Ectodermal cell (in vitro differentiated cells): ENCODE results near the gene PRPF19. TPM values are rescaled to one million over a fixed set of nuclear protein-coding genes. Genes with fewer than 3 reads are reported as not detected.

Experiments
- H3K27ac ChIP-seq: 2 replicates; pipeline ENCODE4 v1.7.0; 2013; ENCODE audit warnings: mild to moderate bottlenecking, low read depth, low read length; ENCODE audit not compliant: insufficient read depth, poor library complexity, severe bottlenecking
- H3K27me3 ChIP-seq: 2 replicates; pipeline ENCODE4 v1.7.0; 2013; ENCODE audit warnings: mild to moderate bottlenecking, low read length; ENCODE audit not compliant: insufficient read depth, control insufficient read depth, poor library complexity, severe bottlenecking
- H3K36me3 ChIP-seq: one replicate; pipeline ENCODE4 v1.7.0; 2013; ENCODE audit warnings: low read length; ENCODE audit not compliant: control insufficient read depth, insufficient read depth
- H3K4me1 ChIP-seq: one replicate; pipeline ENCODE4 v1.7.0; 2013; ENCODE audit warnings: low read length; ENCODE audit not compliant: control insufficient read depth, insufficient read depth
- H3K4me3 ChIP-seq: 2 replicates; pipeline ENCODE4 v1.7.0; 2013; ENCODE audit warnings: low read depth, low read length, control low read depth; ENCODE audit not compliant: insufficient read depth
- H3K9me3 ChIP-seq: 2 replicates; pipeline ENCODE4 v1.7.0; 2013; ENCODE audit warnings: mild to moderate bottlenecking, low read length, moderate library complexity; ENCODE audit not compliant: control insufficient read depth
- WGBS, 2 experiments: methylation state at CpG; one replicate each; pipeline ENCODE4 v1.1.7; 2013; ENCODE audit warnings: missing lambda C conversion rate in 2 of 2; 5-methylcytosine and 5-hydroxymethylcytosine counted together
- polyA plus RNA-seq, 4 experiments: library from polyadenylated mRNA; stranded (reverse); fragments of 50-300 nt; gene quantifications; one replicate each; pipeline ENCODE4 v1.2.3, GENCODE V29; 2013

The PRPF19 gene
- 157 TPM for polyA plus RNA-seq (2013, experiment 1 of 4)
- 146 TPM for polyA plus RNA-seq (2013, experiment 2 of 4)
- 98.1 TPM for polyA plus RNA-seq (2013, experiment 3 of 4)
- 104 TPM for polyA plus RNA-seq (2013, experiment 4 of 4)

GRCh38 chr11:60906132-60906972 lies at the start of gene PRPF19:
PRPF19 (minus strand) TSS chr11:60906585; CDS start chr11:60906382, 203 bp downstream.
- WGBS, 2 experiments, result 0% methylated on average over 75 of the region's 75 CpGs
- no peaks in the 10 kb centered on the region for H3K9me3 ChIP-seq
- H3K27ac ChIP-seq, result peak within 1 kb of the TSS; percentile 76
- H3K36me3 ChIP-seq, result peaks cover 18% of the 10 kb centered on the region
- peak within 1 kb of the TSS; percentile 73 for H3K4me3 ChIP-seq
- peaks cover 6% of the 10 kb centered on the region for H3K4me1 ChIP-seq
- H3K27me3 ChIP-seq, result peaks cover 28% of the 10 kb centered on the region

DNA sequence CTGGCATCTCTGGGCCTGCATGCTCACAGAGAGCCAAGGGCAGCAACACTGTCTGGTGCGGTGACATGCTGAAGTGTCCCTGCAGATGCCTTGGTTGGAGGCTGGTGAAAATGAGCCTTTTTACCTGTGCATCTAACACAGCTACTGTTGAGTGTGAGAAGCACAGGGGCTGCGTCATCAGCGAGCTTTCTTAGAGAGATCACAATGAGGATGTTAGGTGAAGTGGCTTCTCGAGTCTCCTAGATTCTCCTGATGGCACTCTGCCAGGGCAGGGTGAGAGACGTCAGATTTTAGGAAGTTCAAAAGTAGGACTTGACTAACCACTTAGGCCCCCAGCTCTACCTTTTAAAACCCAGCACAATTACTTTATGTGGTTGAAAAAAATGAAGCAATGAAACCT lies 49.2 kb upstream of the PRPF19 start:
- Histone ChIP-seq H3K27me3 (peaks cover 26% of the 10 kb centered on the region), H3K4me3 (no peak overlapping the region), H3K27ac (no peak overlapping the region), H3K9me3 (no peaks in the 10 kb centered on the region), H3K4me1 (peaks cover 13% of the 10 kb centered on the region), H3K36me3 (no peaks in the 10 kb centered on the region)
- WGBS, 2 experiments, result 72 to 77% methylated on average over 5 of the region's 5 CpGs

GRCh38 chr11:60954421-60954820 lies 48.0 kb upstream of the PRPF19 start:
- Histone ChIP-seq H3K4me3 (no peak overlapping the region), H3K27me3 (peaks cover 34% of the 10 kb centered on the region), H3K27ac (no peak overlapping the region), H3K4me1 (peaks cover 13% of the 10 kb centered on the region), H3K9me3 (no peaks in the 10 kb centered on the region), H3K36me3 (no peaks in the 10 kb centered on the region)
- 88 to 91% methylated on average over 5 of the region's 5 CpGs for WGBS, 2 experiments

GRCh38 chr11:60953781-60954180 lies 47.4 kb upstream of the PRPF19 start:
- Histone ChIP-seq H3K27ac (no peak overlapping the region), H3K4me1 (peaks cover 13% of the 10 kb centered on the region), H3K27me3 (peaks cover 34% of the 10 kb centered on the region), H3K36me3 (no peaks in the 10 kb centered on the region), H3K9me3 (no peaks in the 10 kb centered on the region), H3K4me3 (no peak overlapping the region)
- 84 to 93% methylated on average over 6 of the region's 6 CpGs for WGBS, 2 experiments

DNA sequence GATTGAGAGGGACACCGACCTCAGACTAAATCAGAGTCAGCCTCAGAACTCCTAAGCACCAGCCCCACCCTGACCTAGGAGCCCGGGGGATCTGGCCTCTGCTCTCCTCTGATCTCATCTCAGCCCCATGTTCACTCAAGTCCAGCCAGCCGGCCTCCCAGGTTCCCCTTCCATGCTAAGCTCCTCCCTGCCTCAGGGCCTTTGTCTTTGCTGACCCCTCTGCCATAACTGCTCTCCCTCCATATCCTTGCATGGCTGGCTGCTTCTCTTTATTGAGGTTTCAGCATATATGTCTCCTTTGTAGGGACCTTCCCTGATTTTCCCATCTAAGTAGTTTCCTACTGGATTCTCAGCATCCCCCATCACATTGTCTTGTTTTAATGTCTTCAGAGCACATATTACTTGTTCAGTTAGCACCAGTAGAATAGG lies 46.4 kb upstream of the PRPF19 start:
- WGBS, 2 experiments, result 54 to 58% methylated on average over 3 of the region's 3 CpGs
- Histone ChIP-seq H3K4me3 (no peak overlapping the region), H3K9me3 (no peaks in the 10 kb centered on the region), H3K27me3 (peaks cover 34% of the 10 kb centered on the region), H3K4me1 (peaks cover 15% of the 10 kb centered on the region), H3K27ac (no peak overlapping the region), H3K36me3 (no peaks in the 10 kb centered on the region)

DNA sequence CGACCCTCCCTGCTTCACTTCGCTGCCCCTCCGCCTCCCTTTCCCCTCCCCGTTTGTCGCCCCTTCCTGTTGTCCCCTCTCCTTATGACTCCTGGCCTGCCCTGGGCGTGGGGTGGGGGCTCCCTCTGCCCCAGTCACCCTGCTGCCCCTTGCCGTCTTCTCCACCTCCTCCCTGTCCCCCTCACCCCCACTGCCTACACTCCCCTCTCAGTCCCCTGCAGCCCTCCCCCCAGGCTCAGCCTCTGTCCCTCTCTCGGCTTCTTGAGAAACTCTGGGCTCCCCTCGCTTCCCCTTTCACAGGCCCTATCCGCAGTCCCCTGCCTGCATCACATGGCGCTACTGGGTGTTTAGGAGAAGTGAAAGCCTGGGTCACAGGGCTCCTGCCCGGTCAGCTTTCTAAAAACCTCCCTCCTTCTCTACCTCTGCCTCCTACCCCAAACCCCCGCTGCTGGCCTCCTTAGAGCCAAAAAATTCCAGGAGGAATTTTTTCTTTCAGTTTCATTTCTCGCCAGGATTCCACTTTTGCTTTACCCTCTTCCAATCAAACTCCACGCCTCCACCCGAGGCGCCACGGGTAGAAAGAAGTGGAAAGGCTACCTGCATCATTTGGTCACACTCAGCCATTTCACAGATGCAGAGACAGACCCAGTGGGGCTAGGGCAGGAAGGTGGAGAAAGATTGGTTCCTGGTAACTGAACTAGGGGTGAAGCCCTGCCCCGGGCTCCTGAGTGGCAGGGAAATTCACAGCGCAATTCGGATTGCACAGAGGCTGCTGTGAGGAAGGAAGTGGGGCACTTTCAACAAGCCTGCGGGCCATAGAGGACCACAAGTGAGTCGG lies 45.7 kb upstream of the PRPF19 start, which contains the start of gene SLC15A3:
Gene SLC15A3 (minus strand): TSS at position 273 of the 838 bp plus-strand sequence. CDS start 625 bp downstream, outside the sequence.
- peaks cover 34% of the 10 kb centered on the region for H3K27me3 ChIP-seq
- H3K9me3 ChIP-seq, result no peaks in the 10 kb centered on the region
- WGBS, 2 experiments, result 20 to 23% methylated on average over 23 of the region's 23 CpGs
- H3K4me3 ChIP-seq, result peak within 1 kb of the TSS; percentile 31
- H3K36me3 ChIP-seq, result no peaks in the 10 kb centered on the region
- H3K27ac ChIP-seq, result no peak within 1 kb of the TSS
- peaks cover 20% of the 10 kb centered on the region for H3K4me1 ChIP-seq

GRCh38 chr11:60951606-60951903 lies 45.2 kb upstream of the PRPF19 start:
- peak overlapping the region; percentile 31 for H3K4me3 ChIP-seq
- WGBS, 2 experiments, result 2% methylated on average over 8 of the region's 8 CpGs

GRCh38 chr11:60950933-60951605 lies 44.7 kb upstream of the PRPF19 start:
- no peaks in the 10 kb centered on the region for H3K9me3 ChIP-seq
- H3K27me3 ChIP-seq, result peaks cover 34% of the 10 kb centered on the region
- peaks cover 20% of the 10 kb centered on the region for H3K4me1 ChIP-seq
- peak overlapping the region; percentile 31 for H3K4me3 ChIP-seq
- H3K27ac ChIP-seq, result no peak overlapping the region
- no peaks in the 10 kb centered on the region for H3K36me3 ChIP-seq
- 4 to 5% methylated on average over 86 of the region's 86 CpGs for WGBS, 2 experiments

More at GRCh38 chr11:60951606-60951903, 45.2 kb upstream of the PRPF19 start:
- Histone ChIP-seq H3K4me1 (peaks cover 20% of the 10 kb centered on the region), H3K27me3 (peaks cover 34% of the 10 kb centered on the region), H3K36me3 (no peaks in the 10 kb centered on the region), H3K27ac (no peak overlapping the region), H3K9me3 (no peaks in the 10 kb centered on the region)

- Histone ChIP-seq H3K27ac (no peak overlapping the region), H3K27me3 (peaks cover 34% of the 10 kb centered on the region), H3K4me1 (peaks cover 20% of the 10 kb centered on the region), H3K36me3 (no peaks in the 10 kb centered on the region), H3K4me3 (no peak overlapping the region), H3K9me3 (no peaks in the 10 kb centered on the region)
- 77 to 82% methylated on average over 6 of the region's 6 CpGs for WGBS, 2 experiments
Measured at GRCh38 chr11:60950024-60950423, 43.6 kb upstream of the PRPF19 start.
